ENCODE measurements around the gene VCAN.
A peak's percentile ranks its signal among the peaks of the same experiment; 100 is the strongest.
"Not testable (repeated sequence)": the region's sequence is repeated elsewhere in the genome, so short reads cannot be mapped to it uniquely, and the experiment has no call there.

Gene VCAN

DNA sequence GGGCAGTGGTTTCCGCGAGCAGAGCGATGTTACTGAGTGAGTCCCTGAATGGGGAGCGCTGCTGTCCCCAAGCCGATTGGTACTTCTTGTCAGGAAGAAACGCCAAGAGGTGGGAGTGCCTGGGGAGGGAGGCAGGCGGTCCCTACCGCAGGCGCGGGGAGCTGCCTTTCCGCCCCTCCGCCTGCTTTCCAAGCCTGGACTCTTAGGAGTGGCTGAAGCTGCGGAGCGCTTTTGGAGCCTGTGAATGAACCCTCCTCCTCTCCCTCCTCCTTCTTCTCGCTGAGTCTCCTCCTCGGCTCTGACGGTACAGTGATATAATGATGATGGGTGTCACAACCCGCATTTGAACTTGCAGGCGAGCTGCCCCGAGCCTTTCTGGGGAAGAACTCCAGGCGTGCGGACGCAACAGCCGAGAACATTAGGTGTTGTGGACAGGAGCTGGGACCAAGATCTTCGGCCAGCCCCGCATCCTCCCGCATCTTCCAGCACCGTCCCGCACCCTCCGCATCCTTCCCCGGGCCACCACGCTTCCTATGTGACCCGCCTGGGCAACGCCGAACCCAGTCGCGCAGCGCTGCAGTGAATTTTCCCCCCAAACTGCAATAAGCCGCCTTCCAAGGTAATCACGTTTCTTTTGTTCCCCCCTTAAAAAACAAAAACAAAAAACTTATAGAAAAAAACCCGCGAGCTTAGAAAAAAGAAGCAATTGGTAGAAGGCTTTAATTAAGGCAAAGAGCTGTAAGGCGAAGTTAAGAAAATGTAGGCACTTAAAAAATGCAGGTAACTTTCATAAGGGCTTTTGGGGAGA is at the start of gene VCAN:
VCAN (plus strand) TSS at position 340 of the 808 bp plus-strand sequence. CDS start 11,775 bp downstream, outside the sequence.
- peak; percentile 80 for DNase-seq (ENCODE audit: low spot score)

DNA sequence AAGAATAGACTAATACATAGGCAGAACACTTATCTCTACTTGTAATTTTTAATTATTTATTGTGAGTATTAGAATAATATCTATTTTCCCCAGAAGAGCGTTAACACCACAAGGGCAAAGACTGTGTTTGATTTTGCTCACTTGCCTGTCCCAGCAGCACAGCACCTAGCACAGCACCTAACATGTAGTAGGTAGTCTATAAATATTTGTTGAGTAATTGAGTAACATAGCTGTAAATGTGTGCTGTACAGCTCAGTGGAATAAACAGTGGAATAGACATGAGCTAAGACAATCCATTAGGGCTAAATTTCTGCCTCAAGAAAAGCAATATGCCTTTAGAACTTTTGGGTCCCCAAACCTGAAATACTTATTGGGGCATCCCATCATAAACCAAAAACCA is 49.3 kb upstream of the VCAN start:
- DNase-seq (ENCODE audit: low spot score), result no peak

DNA sequence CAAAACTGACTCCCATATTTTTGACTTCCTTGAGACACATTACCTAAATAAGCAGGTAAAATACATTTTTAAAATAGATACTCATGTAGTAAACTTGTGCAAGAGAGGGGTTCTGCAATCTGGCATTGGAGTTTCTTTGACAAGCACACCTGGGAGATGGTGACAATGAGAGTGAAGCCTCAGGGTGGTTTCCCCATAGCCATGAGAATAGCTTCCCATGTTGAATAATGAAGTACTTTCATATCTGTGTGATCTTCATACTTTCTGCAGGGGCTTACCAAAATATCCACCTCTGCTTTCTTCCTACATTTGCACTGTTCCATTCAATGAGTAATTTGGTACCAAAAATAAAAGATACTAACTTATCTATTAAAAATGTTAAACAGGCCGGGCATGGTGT is 44.7 kb upstream of the VCAN start:
- no peak for DNase-seq (ENCODE audit: low spot score)

GRCh38 chr5:83428126-83428525 is 43.4 kb upstream of the VCAN start:
- DNase-seq (ENCODE audit: low spot score), result no peak

DNA sequence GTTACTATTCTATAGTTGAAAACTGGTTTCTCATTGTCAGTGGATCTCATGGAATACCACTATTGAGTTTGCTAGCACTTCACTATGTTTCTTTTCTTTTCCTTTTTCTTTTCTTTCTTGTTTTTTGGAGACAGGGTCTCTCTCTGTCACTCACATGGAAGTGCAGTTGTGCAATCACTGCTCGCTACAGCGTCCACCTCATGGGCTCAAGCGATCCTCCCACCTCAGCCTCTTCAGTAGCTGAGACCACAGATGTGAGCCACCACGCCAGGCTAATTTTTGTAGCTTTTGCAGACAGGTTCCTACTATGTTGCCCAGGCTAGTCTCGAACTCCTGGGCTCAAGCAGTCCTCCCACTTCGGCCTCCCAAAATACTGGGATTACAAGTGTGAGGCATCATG is 42.7 kb upstream of the VCAN start:
- no peak for DNase-seq (ENCODE audit: low spot score)

- peak; percentile 54 for DNase-seq (ENCODE audit: low spot score)
Observed at GRCh38 chr5:83430130-83431010, 41.2 kb upstream of the VCAN start.

DNA sequence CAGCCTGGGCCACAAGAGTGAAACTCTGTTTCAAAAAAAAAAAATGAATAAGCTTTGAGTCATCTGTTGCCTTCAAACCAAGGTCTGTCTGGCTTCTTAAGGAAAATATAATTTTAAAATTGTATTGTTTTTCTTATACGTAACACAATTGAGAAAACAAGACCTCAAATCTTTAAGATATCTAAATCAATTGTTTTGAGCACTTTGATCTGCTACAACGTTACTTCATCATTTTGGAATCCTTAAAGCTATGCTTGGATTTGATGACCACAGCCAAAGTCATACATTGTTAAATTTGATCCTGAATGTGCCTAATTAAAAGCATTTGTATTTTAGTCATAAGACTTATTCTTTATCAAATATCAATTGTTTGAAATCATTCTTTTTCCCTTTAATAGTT is 37.7 kb upstream of the VCAN start:
- peak; percentile 18 for DNase-seq (ENCODE audit: low spot score)

GRCh38 chr5:83434946-83435345 is 36.6 kb upstream of the VCAN start:
- DNase-seq (ENCODE audit: low spot score), result peak; percentile 6

GRCh38 chr5:83436276-83436675 is 35.3 kb upstream of the VCAN start:
- DNase-seq (ENCODE audit: low spot score), result no peak

DNA sequence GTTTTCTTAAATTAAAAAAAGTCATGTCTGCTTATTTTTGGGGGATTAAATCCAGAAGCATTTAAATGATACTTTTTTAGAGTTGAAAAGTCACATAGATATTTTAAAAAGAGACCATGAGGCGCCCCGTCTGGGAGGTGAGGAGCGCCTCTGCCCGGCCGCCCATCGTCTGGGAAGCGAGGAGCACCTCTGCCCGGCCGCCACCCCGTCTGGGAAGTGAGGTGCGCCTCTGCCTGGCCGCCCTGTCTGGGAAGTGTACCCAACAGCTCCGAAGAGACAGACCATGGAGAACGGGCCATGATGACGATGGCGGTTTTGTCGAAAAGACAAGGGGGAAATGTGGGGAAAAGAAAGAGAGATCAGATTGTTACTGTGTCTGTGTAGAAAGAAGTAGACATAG is 33.8 kb upstream of the VCAN start:
- not testable (repeated sequence) for DNase-seq (ENCODE audit: low spot score)

DNA sequence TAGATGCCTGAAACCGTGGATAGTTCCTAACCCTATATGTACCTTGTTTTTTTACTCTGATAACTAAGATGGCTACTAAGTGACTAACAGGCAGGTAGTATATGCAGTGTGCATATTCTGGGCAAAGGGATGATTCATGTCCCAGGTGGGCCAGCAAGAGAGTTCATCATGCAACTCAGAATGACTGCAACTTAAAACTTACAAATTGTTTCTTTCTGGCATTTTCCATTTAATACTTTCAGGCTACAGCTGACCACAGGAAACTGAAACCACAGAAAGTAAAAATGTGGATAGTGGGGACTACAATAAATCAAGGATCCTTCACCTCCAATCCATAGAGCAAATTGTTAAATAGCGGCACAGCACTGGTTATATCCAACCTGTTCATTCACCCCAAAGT is 30.7 kb upstream of the VCAN start:
- DNase-seq (ENCODE audit: low spot score), result no peak

- no peak for DNase-seq (ENCODE audit: low spot score)
Observed at GRCh38 chr5:83441747-83442146, 29.8 kb upstream of the VCAN start.

- no peak for DNase-seq (ENCODE audit: low spot score)
Observed at GRCh38 chr5:83443534-83443933, 28.0 kb upstream of the VCAN start.

GRCh38 chr5:83444445-83444844 is 27.1 kb upstream of the VCAN start:
- DNase-seq (ENCODE audit: low spot score), result no peak

DNA sequence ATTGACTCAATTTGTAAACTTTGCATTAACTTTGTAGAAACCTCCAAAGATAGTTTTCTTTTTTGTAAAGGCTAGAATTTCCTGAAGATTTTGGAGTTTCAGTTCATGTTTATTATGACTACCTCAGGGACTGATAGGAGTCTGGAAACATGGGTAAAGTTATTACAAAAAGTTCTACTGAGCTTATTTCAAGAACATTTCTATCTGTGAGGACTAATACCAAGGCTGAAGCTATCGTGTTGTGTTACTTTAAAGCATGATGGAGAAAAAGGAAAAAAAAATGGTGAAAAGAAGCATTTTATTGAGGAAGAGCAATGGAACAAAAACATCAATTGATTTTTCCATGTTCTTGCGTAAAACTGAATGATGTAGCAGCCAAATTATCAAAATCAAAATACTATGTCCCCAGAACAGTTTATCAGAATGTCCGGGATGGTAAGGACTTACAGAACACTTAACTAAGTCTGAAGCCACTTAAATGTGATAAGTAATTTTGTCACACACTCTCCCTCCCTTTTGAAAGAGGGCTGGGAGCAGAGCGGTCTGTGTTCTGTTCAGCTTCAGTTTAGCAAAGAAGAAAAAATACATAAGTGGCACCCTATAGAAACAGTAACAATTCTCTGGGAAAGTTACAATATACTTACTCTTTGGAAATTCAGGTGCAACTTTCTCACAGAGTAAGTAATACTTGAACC is 25.1 kb upstream of the VCAN start:
- DNase-seq (ENCODE audit: low spot score), result no peak

DNA sequence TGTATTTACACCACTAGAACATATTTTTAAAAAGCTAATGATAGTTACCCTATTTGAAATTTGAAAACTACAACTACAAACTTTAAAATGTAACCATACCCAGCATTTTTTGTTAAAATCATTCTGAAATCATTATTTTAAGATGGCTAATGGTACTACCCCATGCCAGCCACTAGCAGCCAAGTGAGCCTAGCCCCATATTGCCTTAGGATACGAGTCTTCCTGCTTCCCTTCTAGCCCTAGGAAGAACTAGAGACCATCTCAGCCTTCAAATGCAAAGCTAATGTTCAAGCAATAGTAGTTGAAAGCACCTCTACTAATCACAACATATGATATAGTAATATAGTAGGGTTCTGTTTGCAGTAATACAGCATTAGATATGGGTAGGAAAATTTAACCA is 24.0 kb upstream of the VCAN start:
- no peak for DNase-seq (ENCODE audit: low spot score)

GRCh38 chr5:83450183-83450966 is 21.2 kb upstream of the VCAN start:
- DNase-seq (ENCODE audit: low spot score), result no peak

DNA sequence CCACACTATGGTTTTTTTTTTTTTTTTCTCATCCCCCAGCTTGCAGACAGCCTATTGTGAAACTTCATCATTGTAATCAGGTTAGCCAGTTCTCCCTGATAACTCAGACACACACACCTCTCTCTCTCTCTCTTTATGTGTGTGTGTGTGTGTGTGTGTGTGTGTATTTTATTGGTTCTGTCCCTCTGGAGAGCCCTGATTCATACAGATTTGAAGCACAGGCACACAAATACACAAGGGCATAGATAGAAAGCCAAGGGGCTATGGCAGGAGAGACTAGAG is 20.6 kb upstream of the VCAN start:
- no peak for DNase-seq (ENCODE audit: low spot score)

DNA sequence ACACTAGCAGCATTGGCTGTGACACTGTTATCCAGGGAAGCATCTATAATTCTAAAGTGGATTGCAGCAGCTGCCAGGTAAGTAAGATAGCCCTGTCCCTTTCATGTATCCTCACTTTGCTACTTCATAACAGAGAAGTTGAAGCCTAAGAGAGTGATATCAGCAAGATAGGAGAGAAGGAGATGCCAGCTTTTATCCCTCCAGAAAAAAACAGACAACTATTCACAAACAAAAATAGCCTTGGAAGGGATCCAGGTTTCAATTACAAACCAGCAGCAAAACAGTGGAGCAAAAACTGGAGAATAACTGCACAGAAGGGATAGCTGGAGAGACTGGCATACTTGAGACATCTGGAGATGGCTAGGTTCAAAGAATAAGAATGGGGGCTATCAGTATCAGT is 19.6 kb upstream of the VCAN start:
- DNase-seq (ENCODE audit: low spot score), result no peak

GRCh38 chr5:83453937-83454336 is 17.6 kb upstream of the VCAN start:
- DNase-seq (ENCODE audit: low spot score), result no peak

DNA sequence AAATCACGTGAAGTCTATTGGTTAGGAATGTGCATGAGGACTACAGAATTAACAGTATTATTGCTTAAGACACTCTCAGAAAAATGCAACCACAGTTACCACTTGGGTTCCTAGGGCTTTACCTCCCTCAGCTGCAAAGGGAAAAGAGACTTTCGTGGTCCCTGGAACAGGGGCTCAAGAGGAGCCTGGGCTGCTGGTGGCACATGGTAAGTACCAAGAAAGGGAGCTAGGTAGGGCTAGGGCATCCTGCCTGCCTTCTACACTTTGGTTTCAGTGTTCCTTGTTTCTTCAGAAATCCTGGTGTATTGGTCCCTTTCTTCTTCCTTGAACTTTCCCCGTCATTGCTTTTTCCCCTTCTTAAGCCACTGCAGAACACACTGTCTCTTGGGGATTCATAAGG is 7.3 kb upstream of the VCAN start:
- DNase-seq (ENCODE audit: low spot score), result no peak

All from AG08395 (cell line).